Immature natural killer cell (primary cell): ENCODE results near the gene LMNB1. TPM values are rescaled to one million over a fixed set of nuclear protein-coding genes. Genes with fewer than 3 reads are reported as not detected.
A peak's percentile ranks its signal among the peaks of the same experiment; 100 is the strongest.
"Not testable (repeated sequence)": the region's sequence is repeated elsewhere in the genome, so short reads cannot be mapped to it uniquely, and the experiment has no call there.

Experiments used
- DNase-seq, 3 donors: peaks; one replicate each; pipeline ENCODE4 v3.0.0; 2022; ENCODE audit warnings: mixed read lengths in 1 of 3
- H3K27ac Mint-ChIP-seq, 6 donors: one replicate each; pipeline ENCODE4 v1.8.0; 2020; ENCODE audit warnings: mixed read lengths in 6 of 6, mild to moderate bottlenecking in 5 of 6, inconsistent platforms in 4 of 6, moderate library complexity in 3 of 6
- H3K27me3 Mint-ChIP-seq, 3 donors: one replicate each; pipeline ENCODE4 v1.8.0; 2020 to 2021; ENCODE audit warnings: low read depth in 3 of 3, mild to moderate bottlenecking in 3 of 3, mixed read lengths in 3 of 3, moderate library complexity in 3 of 3, inconsistent platforms in 1 of 3
- H3K36me3 Mint-ChIP-seq, 3 donors: one replicate each; pipeline ENCODE4 v1.8.0; 2020; ENCODE audit warnings: mixed read lengths in 3 of 3, inconsistent platforms in 2 of 3, mild to moderate bottlenecking in 2 of 3
- H3K4me1 Mint-ChIP-seq, 2 donors: one replicate each; pipeline ENCODE4 v1.8.0; 2020; ENCODE audit warnings: inconsistent platforms in 2 of 2, mild to moderate bottlenecking in 2 of 2, mixed read lengths in 2 of 2, moderate library complexity in 1 of 2
- H3K4me3 Mint-ChIP-seq, 5 donors: one replicate each; pipeline ENCODE4 v1.8.0; 2020; ENCODE audit warnings: mild to moderate bottlenecking in 5 of 5, mixed read lengths in 5 of 5, inconsistent platforms in 3 of 5, moderate library complexity in 3 of 5
- H3K9me3 Mint-ChIP-seq, 6 donors: one replicate each; pipeline ENCODE4 v1.8.0; 2020; ENCODE audit warnings: mild to moderate bottlenecking in 6 of 6, mixed read lengths in 6 of 6, inconsistent platforms in 4 of 6, moderate library complexity in 3 of 6
- polyA plus RNA-seq, 3 donors: library from polyadenylated mRNA; unstranded; fragments of 300-500 nt; fragmentation: Illumina TruSeq; gene quantifications; one replicate each; pipeline ENCODE4 v1.2.3, GENCODE V29; 2021

The LMNB1 gene
- polyA plus RNA-seq, 3 donors from 2014 or later, result 8.7 to 15.8 (median 10.6) TPM

GRCh38 chr5:126816649-126817048, 39.7 kb downstream of the LMNB1 start:
- Mint-ChIP-seq H3K9me3 (no peaks in the 10 kb centered on the region), H3K27ac (peak overlapping the region; percentile 81 to 95 (median 91)), H3K4me1 (peaks cover 24 to 43% of the 10 kb centered on the region in 2 donors), H3K36me3 (peaks cover 4 to 20% (median 7%) of the 10 kb centered on the region in 3 donors), H3K4me3 (peak overlapping the region; percentile 10 to 77 (median 61)), H3K27me3 (peaks cover 0 to 5% (median 4%) of the 10 kb centered on the region in 3 donors)
- peak; percentile 66 to 83 (median 71) for DNase-seq

- no peaks in the 10 kb centered on the region for H3K9me3 Mint-ChIP-seq
- H3K36me3 Mint-ChIP-seq, result peaks cover 5 to 22% (median 11%) of the 10 kb centered on the region in 3 donors
- peaks cover 0 to 5% (median 4%) of the 10 kb centered on the region in 3 donors for H3K27me3 Mint-ChIP-seq
- H3K4me3 Mint-ChIP-seq, result no peak overlapping the region
- H3K27ac Mint-ChIP-seq, result peak overlapping the region in 3 of 6 donors; percentile 35 to 84 (median 56)
- no peak for DNase-seq
- H3K4me1 Mint-ChIP-seq, result peaks cover 17 to 28% of the 10 kb centered on the region in 2 donors
Observed at GRCh38 chr5:126818736-126819135, 41.8 kb downstream of the LMNB1 start.

- no peak overlapping the region for H3K4me3 Mint-ChIP-seq
- H3K9me3 Mint-ChIP-seq, result no peaks in the 10 kb centered on the region
- peaks cover 15 to 28% of the 10 kb centered on the region in 2 donors for H3K4me1 Mint-ChIP-seq
- H3K27ac Mint-ChIP-seq, result no peak overlapping the region
- peaks cover 0 to 5% (median 4%) of the 10 kb centered on the region in 3 donors for H3K27me3 Mint-ChIP-seq
- no peak for DNase-seq
- peaks cover 5 to 18% (median 11%) of the 10 kb centered on the region in 3 donors for H3K36me3 Mint-ChIP-seq
Observed at GRCh38 chr5:126819253-126819652, 42.3 kb downstream of the LMNB1 start.

- peak overlapping the region in 4 of 6 donors; percentile 15 to 62 (median 36) for H3K27ac Mint-ChIP-seq
- no peaks in the 10 kb centered on the region for H3K4me1 Mint-ChIP-seq
Observed at GRCh38 chr5:126826619-126827215, 49.8 kb downstream of the LMNB1 start.

GRCh38 chr5:126829098-126829497, 52.2 kb downstream of the LMNB1 start:
- H3K27ac Mint-ChIP-seq, result peak overlapping the region in 3 of 6 donors; percentile 7 to 78 (median 54)

More at GRCh38 chr5:126826619-126827215, 49.8 kb downstream of the LMNB1 start:
- no peak for DNase-seq
- Mint-ChIP-seq H3K36me3 (peaks cover 19 to 29% (median 24%) of the 10 kb centered on the region in 3 donors), H3K9me3 (no peaks in the 10 kb centered on the region), H3K4me3 (no peak overlapping the region), H3K27me3 (no peaks in the 10 kb centered on the region)

GRCh38 chr5:126830061-126830460, 53.1 kb downstream of the LMNB1 start:
- H3K9me3 Mint-ChIP-seq, result no peaks in the 10 kb centered on the region
- no peaks in the 10 kb centered on the region for H3K27me3 Mint-ChIP-seq

More at GRCh38 chr5:126829098-126829497, 52.2 kb downstream of the LMNB1 start:
- no peaks in the 10 kb centered on the region for H3K9me3 Mint-ChIP-seq
- no peaks in the 10 kb centered on the region for H3K27me3 Mint-ChIP-seq
- H3K4me1 Mint-ChIP-seq, result no peaks in the 10 kb centered on the region
- no peak for DNase-seq
- no peak overlapping the region for H3K4me3 Mint-ChIP-seq
- peaks cover 24 to 28% (median 27%) of the 10 kb centered on the region in 3 donors for H3K36me3 Mint-ChIP-seq

GRCh38 chr5:126831156-126831555, 54.2 kb downstream of the LMNB1 start:
- Mint-ChIP-seq H3K27me3 (no peaks in the 10 kb centered on the region), H3K27ac (peak overlapping the region in 4 of 6 donors; percentile 5 to 40 (median 27)), H3K36me3 (peaks cover 22 to 30% (median 28%) of the 10 kb centered on the region in 3 donors), H3K4me1 (no peaks in the 10 kb centered on the region), H3K9me3 (no peaks in the 10 kb centered on the region), H3K4me3 (no peak overlapping the region)
- DNase-seq, result no peak

More at GRCh38 chr5:126830061-126830460, 53.1 kb downstream of the LMNB1 start:
- Mint-ChIP-seq H3K27ac (no peak overlapping the region), H3K4me1 (no peaks in the 10 kb centered on the region), H3K4me3 (no peak overlapping the region), H3K36me3 (peaks cover 27 to 28% (median 28%) of the 10 kb centered on the region in 3 donors)
- DNase-seq, result no peak

GRCh38 chr5:126836778-126837177, 59.8 kb downstream of the LMNB1 start:
- H3K4me1 Mint-ChIP-seq, result no peaks in the 10 kb centered on the region
- no peak for DNase-seq
- H3K36me3 Mint-ChIP-seq, result peaks cover 9 to 14% (median 13%) of the 10 kb centered on the region in 3 donors
- H3K9me3 Mint-ChIP-seq, result no peaks in the 10 kb centered on the region
- peaks cover 0 to 2% (median 2%) of the 10 kb centered on the region in 3 donors for H3K27me3 Mint-ChIP-seq
- no peak overlapping the region for H3K4me3 Mint-ChIP-seq
- H3K27ac Mint-ChIP-seq, result no peak overlapping the region

GRCh38 chr5:126837242-126837641, 60.3 kb downstream of the LMNB1 start:
- H3K27ac Mint-ChIP-seq, result peak overlapping the region in 1 of 6 donors; percentile 74
- peaks cover 0 to 2% (median 2%) of the 10 kb centered on the region in 3 donors for H3K27me3 Mint-ChIP-seq
- no peak for DNase-seq
- no peak overlapping the region for H3K4me3 Mint-ChIP-seq
- no peaks in the 10 kb centered on the region for H3K9me3 Mint-ChIP-seq
- no peaks in the 10 kb centered on the region for H3K4me1 Mint-ChIP-seq
- peaks cover 9 to 14% (median 13%) of the 10 kb centered on the region in 3 donors for H3K36me3 Mint-ChIP-seq

GRCh38 chr5:126837906-126838539, 61.1 kb downstream of the LMNB1 start:
- Mint-ChIP-seq H3K9me3 (no peaks in the 10 kb centered on the region), H3K27me3 (peaks cover 0 to 2% (median 2%) of the 10 kb centered on the region in 3 donors), H3K4me3 (no peak overlapping the region), H3K36me3 (peaks cover 9 to 14% (median 13%) of the 10 kb centered on the region in 3 donors), H3K4me1 (no peaks in the 10 kb centered on the region), H3K27ac (peak overlapping the region in 1 of 6 donors; percentile 38)
- peak in 2 of 3 donors; percentile 12 to 16 for DNase-seq

GRCh38 chr5:126839407-126839806, 62.5 kb downstream of the LMNB1 start:
- not testable (repeated sequence) for H3K4me3 Mint-ChIP-seq

GRCh38 chr5:126843375-126843774, 66.4 kb downstream of the LMNB1 start:
- peaks cover 21 to 36% of the 10 kb centered on the region in 2 donors for H3K4me1 Mint-ChIP-seq
- H3K36me3 Mint-ChIP-seq, H3K4me3 Mint-ChIP-seq, DNase-seq, H3K27me3 Mint-ChIP-seq, H3K9me3 Mint-ChIP-seq: not testable (repeated sequence)
- peak overlapping the region in 2 of 6 donors; percentile 73 to 75 for H3K27ac Mint-ChIP-seq

More at GRCh38 chr5:126839407-126839806, 62.5 kb downstream of the LMNB1 start:
- not testable (repeated sequence) for H3K27ac Mint-ChIP-seq, DNase-seq, H3K9me3 Mint-ChIP-seq, H3K27me3 Mint-ChIP-seq, H3K36me3 Mint-ChIP-seq, H3K4me1 Mint-ChIP-seq

- peak overlapping the region; percentile 75 to 91 (median 86) for H3K27ac Mint-ChIP-seq
- H3K36me3 Mint-ChIP-seq, H3K27me3 Mint-ChIP-seq, H3K9me3 Mint-ChIP-seq: not testable (repeated sequence)
- peaks cover 21 to 36% of the 10 kb centered on the region in 2 donors for H3K4me1 Mint-ChIP-seq
- H3K4me3 Mint-ChIP-seq, result peak overlapping the region; percentile 22 to 69 (median 56)
- DNase-seq, result peak; percentile 23 to 42 (median 29)
Observed at GRCh38 chr5:126845470-126846070, 68.6 kb downstream of the LMNB1 start.

GRCh38 chr5:126846344-126846743, 69.4 kb downstream of the LMNB1 start:
- no peaks in the 10 kb centered on the region for H3K36me3 Mint-ChIP-seq
- H3K4me3 Mint-ChIP-seq, result peak overlapping the region in 2 of 5 donors; percentile 55 to 69
- H3K27ac Mint-ChIP-seq, result peak overlapping the region; percentile 62 to 91 (median 81)
- H3K4me1 Mint-ChIP-seq, result peaks cover 23 to 38% of the 10 kb centered on the region in 2 donors
- no peaks in the 10 kb centered on the region for H3K9me3 Mint-ChIP-seq
- H3K27me3 Mint-ChIP-seq, result no peaks in the 10 kb centered on the region
- no peak for DNase-seq
